ENCODE results near the gene CRYBA4. TPM values are rescaled to one million over a fixed set of nuclear protein-coding genes. Genes with fewer than 3 reads are reported as not detected.

Gene CRYBA4
- total RNA-seq, 1 experiment from 2014 or later, result not detected

DNA sequence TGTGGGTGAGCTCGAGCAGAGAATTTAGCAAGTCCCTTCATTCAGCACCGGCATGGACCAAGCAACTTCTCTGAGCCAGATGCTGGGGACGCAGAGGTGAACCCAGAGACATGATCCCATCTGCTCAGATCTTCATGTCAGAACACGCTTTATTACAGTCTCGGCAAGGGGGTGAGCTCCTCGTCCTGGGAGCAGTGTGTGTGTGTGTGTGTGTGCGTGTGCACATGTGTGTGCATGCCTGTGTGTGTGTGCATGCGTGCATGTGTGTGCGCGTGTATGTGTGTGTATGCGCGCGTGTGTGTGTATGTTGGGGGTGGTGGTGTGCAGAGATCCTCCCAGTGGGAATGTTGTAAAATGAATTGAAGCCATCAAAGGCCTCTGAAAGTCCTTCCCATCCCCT lies 45.4 kb downstream of the CRYBA4 start:
- intact Hi-C loops (cut with micrococcal nuclease; ENCODE audit: unreplicated experiment), result no loop called here
- ChIA-PET CTCF (no interaction called here), POLR2A (ENCODE audit: unreplicated experiment) (no interaction called here)

DNA sequence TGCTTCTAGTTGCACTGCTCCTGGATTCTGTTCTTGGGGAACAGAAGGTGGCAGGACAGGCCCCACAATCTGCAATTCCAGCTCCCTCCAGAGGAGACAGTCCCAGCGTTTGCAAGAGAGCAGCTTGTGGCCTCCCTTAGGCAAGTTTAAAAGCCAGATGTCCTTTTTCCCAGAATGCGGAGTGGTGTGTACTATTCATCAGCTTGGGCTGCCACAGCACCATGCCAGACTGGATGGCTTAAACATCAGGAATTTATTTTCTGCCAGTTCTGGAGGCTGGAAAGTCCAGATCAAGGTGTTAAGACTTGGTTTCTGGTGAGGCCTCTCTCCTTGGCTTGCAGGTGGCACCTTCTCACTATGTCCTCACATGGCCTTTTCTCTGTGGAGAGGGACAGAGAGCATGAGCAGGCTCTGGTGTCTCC lies 47.3 kb downstream of the CRYBA4 start:
- Histone ChIP-seq H3K27ac (no peak overlapping the region), H3F3A (ENCODE audit: insufficient read depth, low read depth) (peaks cover 22% of the 10 kb centered on the region; the same call in 1 of the 2 replicates), H3K79me2 (ENCODE audit: low read depth) (peaks cover 9% of the 10 kb centered on the region), H3K9me2 (ENCODE audit: insufficient read depth) (no peaks in the 10 kb centered on the region), H3K4me2 (no peak overlapping the region), H3K9me3 (ENCODE audit: insufficient read depth, low read depth) (no peaks in the 10 kb centered on the region), H3K4me1 (replicated peaks; ENCODE audit: insufficient read depth) (peaks cover 6% of the 10 kb centered on the region), H3K4me3 (no peak overlapping the region), H2AFZ (no peak overlapping the region), H4K20me1 (ENCODE audit: insufficient read depth) (no peaks in the 10 kb centered on the region), H3K36me3 (ENCODE audit: low read depth) (no peaks in the 10 kb centered on the region), H3K27me3 (ENCODE audit: insufficient read depth, low read depth) (no peaks in the 10 kb centered on the region)
- peak; percentile 30 to 40 for DNase-seq
- intact Hi-C loops (cut with micrococcal nuclease; ENCODE audit: unreplicated experiment), result no loop called here
- TF ChIP-seq EZH2 (IDR thresholded peaks at IDR 0.05; ENCODE audit: low read depth), result no peak
- TF ChIP-seq, protein P1, sequence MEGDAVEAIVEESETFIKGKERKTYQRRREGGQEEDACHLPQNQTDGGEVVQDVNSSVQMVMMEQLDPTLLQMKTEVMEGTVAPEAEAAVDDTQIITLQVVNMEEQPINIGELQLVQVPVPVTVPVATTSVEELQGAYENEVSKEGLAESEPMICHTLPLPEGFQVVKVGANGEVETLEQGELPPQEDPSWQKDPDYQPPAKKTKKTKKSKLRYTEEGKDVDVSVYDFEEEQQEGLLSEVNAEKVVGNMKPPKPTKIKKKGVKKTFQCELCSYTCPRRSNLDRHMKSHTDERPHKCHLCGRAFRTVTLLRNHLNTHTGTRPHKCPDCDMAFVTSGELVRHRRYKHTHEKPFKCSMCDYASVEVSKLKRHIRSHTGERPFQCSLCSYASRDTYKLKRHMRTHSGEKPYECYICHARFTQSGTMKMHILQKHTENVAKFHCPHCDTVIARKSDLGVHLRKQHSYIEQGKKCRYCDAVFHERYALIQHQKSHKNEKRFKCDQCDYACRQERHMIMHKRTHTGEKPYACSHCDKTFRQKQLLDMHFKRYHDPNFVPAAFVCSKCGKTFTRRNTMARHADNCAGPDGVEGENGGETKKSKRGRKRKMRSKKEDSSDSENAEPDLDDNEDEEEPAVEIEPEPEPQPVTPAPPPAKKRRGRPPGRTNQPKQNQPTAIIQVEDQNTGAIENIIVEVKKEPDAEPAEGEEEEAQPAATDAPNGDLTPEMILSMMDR (conservative IDR thresholded peaks at IDR 0.05), result peak; percentile 73
- ChIA-PET CTCF (no interaction called here), POLR2A (ENCODE audit: unreplicated experiment) (no interaction called here)
- no TSS peak for BruUV-seq (replicated peaks)

More for the DNA sequence above, 45.4 kb downstream of the CRYBA4 start:
- no peaks in the 10 kb centered on the region for H3K36me3 ChIP-seq (ENCODE audit: low read depth)
- no peaks in the 10 kb centered on the region for H3K4me1 ChIP-seq (replicated peaks; ENCODE audit: insufficient read depth)
- H3F3A ChIP-seq (ENCODE audit: insufficient read depth, low read depth), result peaks cover 2% of the 10 kb centered on the region; the same call in 1 of the 2 replicates
- H3K9me2 ChIP-seq (ENCODE audit: insufficient read depth), result no peaks in the 10 kb centered on the region
- H3K4me2 ChIP-seq, result no peak overlapping the region
- no peak overlapping the region for H3K27ac ChIP-seq
- no TSS peak for BruUV-seq (replicated peaks)
- DNase-seq, result no peak
- H2AFZ ChIP-seq, result no peak overlapping the region
- TF ChIP-seq EZH2 (IDR thresholded peaks at IDR 0.05; ENCODE audit: low read depth), result no peak
- TF ChIP-seq, protein P1 (conservative IDR thresholded peaks at IDR 0.05), result no peak
- no peaks in the 10 kb centered on the region for H3K9me3 ChIP-seq (ENCODE audit: insufficient read depth, low read depth)
- no peak overlapping the region for H3K4me3 ChIP-seq
- H3K79me2 ChIP-seq (ENCODE audit: low read depth), result no peaks in the 10 kb centered on the region
- H3K27me3 ChIP-seq (ENCODE audit: insufficient read depth, low read depth), result no peaks in the 10 kb centered on the region
- no peaks in the 10 kb centered on the region for H4K20me1 ChIP-seq (ENCODE audit: insufficient read depth)

DNA sequence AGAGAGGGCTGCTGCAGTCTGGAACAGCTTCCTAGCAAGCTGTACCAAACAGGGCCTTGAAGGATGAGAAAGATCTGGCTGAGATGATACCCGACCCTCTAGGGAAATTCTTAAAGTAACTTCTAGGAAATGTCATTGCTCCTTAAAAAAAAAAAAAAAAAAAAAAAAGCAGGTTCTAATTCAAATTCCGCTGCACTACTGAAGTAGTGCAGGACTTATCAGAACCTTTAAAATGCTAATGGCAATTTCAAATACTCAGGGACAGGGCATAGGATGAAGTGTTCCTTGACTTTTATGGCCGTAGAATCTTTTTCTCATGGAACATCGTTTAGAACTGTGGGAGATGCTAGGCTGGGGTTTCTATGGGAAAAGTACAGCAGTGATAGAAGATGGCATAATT lies 48.7 kb downstream of the CRYBA4 start:
- no peaks in the 10 kb centered on the region for H3K9me3 ChIP-seq (ENCODE audit: insufficient read depth, low read depth)
- no peak for DNase-seq
- no peaks in the 10 kb centered on the region for H3K27me3 ChIP-seq (ENCODE audit: insufficient read depth, low read depth)
- no TSS peak for BruUV-seq (replicated peaks)
- TF ChIP-seq, protein P1 (conservative IDR thresholded peaks at IDR 0.05), result no peak
- no peak for TF ChIP-seq EZH2 (IDR thresholded peaks at IDR 0.05; ENCODE audit: low read depth)
- no peak overlapping the region for H3K4me3 ChIP-seq
- ChIA-PET POLR2A (ENCODE audit: unreplicated experiment) (no interaction called here), CTCF (no interaction called here)
- no peak overlapping the region for H2AFZ ChIP-seq
- H3K4me2 ChIP-seq, result no peak overlapping the region
- no peaks in the 10 kb centered on the region for H3K9me2 ChIP-seq (ENCODE audit: insufficient read depth)
- H4K20me1 ChIP-seq (ENCODE audit: insufficient read depth), result no peaks in the 10 kb centered on the region
- peaks cover 14% of the 10 kb centered on the region for H3K4me1 ChIP-seq (replicated peaks; ENCODE audit: insufficient read depth)
- peaks cover 23% of the 10 kb centered on the region for H3K79me2 ChIP-seq (ENCODE audit: low read depth)
- no peaks in the 10 kb centered on the region for H3K36me3 ChIP-seq (ENCODE audit: low read depth)
- intact Hi-C loops (cut with micrococcal nuclease; ENCODE audit: unreplicated experiment), result loop anchor here (5.0 kb wide), 1 partner anchor 1132 kb away; the partner anchor contains the start of gene MN1
- H3F3A ChIP-seq (ENCODE audit: insufficient read depth, low read depth), result peaks cover 22% of the 10 kb centered on the region; the same call in 1 of the 2 replicates
- no peak overlapping the region for H3K27ac ChIP-seq

Measured in PC-9 (cell line).